ENCODE data around the gene SPTBN1. TPM values are rescaled to one million over a fixed set of nuclear protein-coding genes. Genes with fewer than 3 reads are reported as not detected.

The SPTBN1 gene
- polyA plus RNA-seq, 2 of the 4 experiments (the other 2 are of a cell fraction), result 105 to 126 TPM

DNA sequence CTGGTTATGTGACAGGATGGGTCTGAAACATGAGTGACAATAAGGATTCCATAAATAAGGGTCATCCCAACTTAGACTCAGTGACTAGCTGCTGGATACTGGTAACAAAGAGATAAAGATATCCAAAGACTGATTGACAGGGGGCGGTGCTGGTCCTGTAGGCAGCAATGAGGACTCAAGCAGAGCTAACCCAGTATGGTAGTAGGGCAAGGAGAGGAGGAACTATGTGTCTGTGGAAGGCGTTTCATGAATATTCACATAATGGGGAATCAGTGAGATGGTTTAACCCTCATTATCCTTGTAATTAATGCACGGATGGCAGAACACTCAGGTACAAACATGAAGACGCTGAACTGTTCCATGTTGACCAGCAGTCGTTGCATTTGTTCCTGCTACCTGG lies 164.8 kb downstream of the SPTBN1 start:
- ChIA-PET POLR2A (no interaction called here), CTCF (interaction anchor here (0.8 to 1.3 kb wide), 4 partner anchors 9 to 98 kb away, joined by 3 to 5 read pairs (median 4); no protein-coding TSS in a partner anchor)
- H3K9me3 ChIP-seq, result no peaks in the 10 kb centered on the region
- no peak for TF ChIP-seq KDM1A (IDR thresholded peaks at IDR 0.05; ENCODE audit: low read depth)
- TF ChIP-seq, protein P1, sequence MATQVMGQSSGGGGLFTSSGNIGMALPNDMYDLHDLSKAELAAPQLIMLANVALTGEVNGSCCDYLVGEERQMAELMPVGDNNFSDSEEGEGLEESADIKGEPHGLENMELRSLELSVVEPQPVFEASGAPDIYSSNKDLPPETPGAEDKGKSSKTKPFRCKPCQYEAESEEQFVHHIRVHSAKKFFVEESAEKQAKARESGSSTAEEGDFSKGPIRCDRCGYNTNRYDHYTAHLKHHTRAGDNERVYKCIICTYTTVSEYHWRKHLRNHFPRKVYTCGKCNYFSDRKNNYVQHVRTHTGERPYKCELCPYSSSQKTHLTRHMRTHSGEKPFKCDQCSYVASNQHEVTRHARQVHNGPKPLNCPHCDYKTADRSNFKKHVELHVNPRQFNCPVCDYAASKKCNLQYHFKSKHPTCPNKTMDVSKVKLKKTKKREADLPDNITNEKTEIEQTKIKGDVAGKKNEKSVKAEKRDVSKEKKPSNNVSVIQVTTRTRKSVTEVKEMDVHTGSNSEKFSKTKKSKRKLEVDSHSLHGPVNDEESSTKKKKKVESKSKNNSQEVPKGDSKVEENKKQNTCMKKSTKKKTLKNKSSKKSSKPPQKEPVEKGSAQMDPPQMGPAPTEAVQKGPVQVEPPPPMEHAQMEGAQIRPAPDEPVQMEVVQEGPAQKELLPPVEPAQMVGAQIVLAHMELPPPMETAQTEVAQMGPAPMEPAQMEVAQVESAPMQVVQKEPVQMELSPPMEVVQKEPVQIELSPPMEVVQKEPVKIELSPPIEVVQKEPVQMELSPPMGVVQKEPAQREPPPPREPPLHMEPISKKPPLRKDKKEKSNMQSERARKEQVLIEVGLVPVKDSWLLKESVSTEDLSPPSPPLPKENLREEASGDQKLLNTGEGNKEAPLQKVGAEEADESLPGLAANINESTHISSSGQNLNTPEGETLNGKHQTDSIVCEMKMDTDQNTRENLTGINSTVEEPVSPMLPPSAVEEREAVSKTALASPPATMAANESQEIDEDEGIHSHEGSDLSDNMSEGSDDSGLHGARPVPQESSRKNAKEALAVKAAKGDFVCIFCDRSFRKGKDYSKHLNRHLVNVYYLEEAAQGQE (IDR thresholded peaks at IDR 0.05), result no peak
- no peak for TF ChIP-seq POLR2A (IDR thresholded peaks at IDR 0.05; ENCODE audit: low read length)
- no peak for TF ChIP-seq NFE2L2 (conservative IDR thresholded peaks at IDR 0.05; ENCODE audit: low read length)
- TF ChIP-seq, protein P2, sequence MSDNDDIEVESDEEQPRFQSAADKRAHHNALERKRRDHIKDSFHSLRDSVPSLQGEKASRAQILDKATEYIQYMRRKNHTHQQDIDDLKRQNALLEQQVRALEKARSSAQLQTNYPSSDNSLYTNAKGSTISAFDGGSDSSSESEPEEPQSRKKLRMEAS (IDR thresholded peaks at IDR 0.05), result no peak
- no peak for TF ChIP-seq MAZ (IDR thresholded peaks at IDR 0.05; ENCODE audit: borderline replicate concordance, low read depth, low read length)
- TF ChIP-seq, protein P3, sequence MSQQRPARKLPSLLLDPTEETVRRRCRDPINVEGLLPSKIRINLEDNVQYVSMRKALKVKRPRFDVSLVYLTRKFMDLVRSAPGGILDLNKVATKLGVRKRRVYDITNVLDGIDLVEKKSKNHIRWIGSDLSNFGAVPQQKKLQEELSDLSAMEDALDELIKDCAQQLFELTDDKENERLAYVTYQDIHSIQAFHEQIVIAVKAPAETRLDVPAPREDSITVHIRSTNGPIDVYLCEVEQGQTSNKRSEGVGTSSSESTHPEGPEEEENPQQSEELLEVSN (IDR thresholded peaks at IDR 0.05; ENCODE audit: borderline replicate concordance, low read depth), result no peak
- TF ChIP-seq PHF8 (IDR thresholded peaks at IDR 0.05; ENCODE audit: borderline replicate concordance, low read depth), result no peak
- no peak for TF ChIP-seq RFX5 (IDR thresholded peaks at IDR 0.05)
- TF ChIP-seq RCOR1 (IDR thresholded peaks at IDR 0.05; ENCODE audit: low read depth, low read length), result no peak
- TF ChIP-seq, protein P4, sequence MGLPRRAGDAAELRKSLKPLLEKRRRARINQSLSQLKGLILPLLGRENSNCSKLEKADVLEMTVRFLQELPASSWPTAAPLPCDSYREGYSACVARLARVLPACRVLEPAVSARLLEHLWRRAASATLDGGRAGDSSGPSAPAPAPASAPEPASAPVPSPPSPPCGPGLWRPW (IDR thresholded peaks at IDR 0.05), result no peak
- no peak for FAIRE-seq
- H3K27ac ChIP-seq, result no peak overlapping the region
- no peak overlapping the region for H3K4me3 ChIP-seq
- peaks cover 11% of the 10 kb centered on the region; the same call in 2 of the 3 replicates for H3K4me1 ChIP-seq
- WGBS (ENCODE audit: missing lambda C conversion rate), result 92% methylated on average over 5 of the region's 5 CpGs
- ATAC-seq, result peak in 1 of 2 experiments; percentile 19; a peak in 1 of 6 replicates
- H3K4me2 ChIP-seq, result no peak overlapping the region
- DNase-seq (ENCODE audit: low read depth in 1 of 2, low spot score in 1 of 2), result no peak

DNA sequence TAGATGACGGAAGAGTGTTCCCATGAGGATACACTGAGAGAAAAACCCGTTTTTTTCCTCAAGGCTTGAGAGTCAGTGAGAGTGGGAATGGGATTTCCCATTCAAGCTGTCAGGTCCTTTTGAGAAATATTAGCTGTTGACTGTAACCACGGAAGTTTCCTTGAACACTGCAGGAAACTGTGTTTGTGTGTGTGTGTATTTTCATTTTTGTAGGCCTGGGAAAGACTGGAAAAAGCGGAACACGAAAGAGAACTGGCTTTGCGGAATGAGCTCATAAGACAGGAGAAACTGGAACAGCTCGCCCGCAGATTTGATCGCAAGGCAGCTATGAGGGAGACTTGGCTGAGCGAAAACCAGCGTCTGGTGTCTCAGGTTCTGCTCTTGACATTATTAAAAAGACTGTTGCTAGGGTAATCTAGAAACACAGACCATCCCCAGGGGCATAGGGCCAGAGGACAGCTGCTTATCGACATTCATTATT lies 168.5 kb downstream of the SPTBN1 start:
- DNase-seq (ENCODE audit: low read depth in 1 of 2, low spot score in 1 of 2) (no peak), ATAC-seq (no peak), FAIRE-seq (no peak)
- H3K27ac ChIP-seq, result no peak overlapping the region
- H3K4me2 ChIP-seq, result no peak overlapping the region
- H3K4me3 ChIP-seq, result no peak overlapping the region
- CTCF ChIA-PET, result interaction anchor here (0.7 to 3.8 kb wide), 9 partner anchors 10 to 517 kb away, joined by 3 to 16 read pairs (median 4); no protein-coding TSS in a partner anchor
- 92% methylated on average over 12 of the region's 12 CpGs for WGBS (ENCODE audit: missing lambda C conversion rate)
- no peaks in the 10 kb centered on the region for H3K9me3 ChIP-seq
- POLR2A ChIA-PET, result no interaction called here
- peaks cover 6% of the 10 kb centered on the region for H3K4me1 ChIP-seq
- TF ChIP-seq, protein P5, sequence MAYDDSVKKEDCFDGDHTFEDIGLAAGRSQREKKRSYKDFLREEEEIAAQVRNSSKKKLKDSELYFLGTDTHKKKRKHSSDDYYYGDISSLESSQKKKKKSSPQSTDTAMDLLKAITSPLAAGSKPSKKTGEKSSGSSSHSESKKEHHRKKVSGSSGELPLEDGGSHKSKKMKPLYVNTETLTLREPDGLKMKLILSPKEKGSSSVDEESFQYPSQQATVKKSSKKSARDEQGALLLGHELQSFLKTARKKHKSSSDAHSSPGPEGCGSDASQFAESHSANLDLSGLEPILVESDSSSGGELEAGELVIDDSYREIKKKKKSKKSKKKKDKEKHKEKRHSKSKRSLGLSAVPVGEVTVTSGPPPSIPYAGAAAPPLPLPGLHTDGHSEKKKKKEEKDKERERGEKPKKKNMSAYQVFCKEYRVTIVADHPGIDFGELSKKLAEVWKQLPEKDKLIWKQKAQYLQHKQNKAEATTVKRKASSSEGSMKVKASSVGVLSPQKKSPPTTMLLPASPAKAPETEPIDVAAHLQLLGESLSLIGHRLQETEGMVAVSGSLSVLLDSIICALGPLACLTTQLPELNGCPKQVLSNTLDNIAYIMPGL (CRISPR knock-in tag; IDR thresholded peaks at IDR 0.05; ENCODE audit: borderline replicate concordance), result no peak
- no peak for TF ChIP-seq BHLHE40 (IDR thresholded peaks at IDR 0.05; ENCODE audit: low read depth, low read length)
- no peak for TF ChIP-seq FOSL2 (IDR thresholded peaks at IDR 0.05)
- no peak for TF ChIP-seq FOSL2 (CRISPR knock-in tag; IDR thresholded peaks at IDR 0.05)
- no peak for TF ChIP-seq NR3C1 (IDR thresholded peaks at IDR 0.05)
- TF ChIP-seq MAFK (IDR thresholded peaks at IDR 0.05; ENCODE audit: partially characterized antibody), result no peak
- TF ChIP-seq, protein P6, sequence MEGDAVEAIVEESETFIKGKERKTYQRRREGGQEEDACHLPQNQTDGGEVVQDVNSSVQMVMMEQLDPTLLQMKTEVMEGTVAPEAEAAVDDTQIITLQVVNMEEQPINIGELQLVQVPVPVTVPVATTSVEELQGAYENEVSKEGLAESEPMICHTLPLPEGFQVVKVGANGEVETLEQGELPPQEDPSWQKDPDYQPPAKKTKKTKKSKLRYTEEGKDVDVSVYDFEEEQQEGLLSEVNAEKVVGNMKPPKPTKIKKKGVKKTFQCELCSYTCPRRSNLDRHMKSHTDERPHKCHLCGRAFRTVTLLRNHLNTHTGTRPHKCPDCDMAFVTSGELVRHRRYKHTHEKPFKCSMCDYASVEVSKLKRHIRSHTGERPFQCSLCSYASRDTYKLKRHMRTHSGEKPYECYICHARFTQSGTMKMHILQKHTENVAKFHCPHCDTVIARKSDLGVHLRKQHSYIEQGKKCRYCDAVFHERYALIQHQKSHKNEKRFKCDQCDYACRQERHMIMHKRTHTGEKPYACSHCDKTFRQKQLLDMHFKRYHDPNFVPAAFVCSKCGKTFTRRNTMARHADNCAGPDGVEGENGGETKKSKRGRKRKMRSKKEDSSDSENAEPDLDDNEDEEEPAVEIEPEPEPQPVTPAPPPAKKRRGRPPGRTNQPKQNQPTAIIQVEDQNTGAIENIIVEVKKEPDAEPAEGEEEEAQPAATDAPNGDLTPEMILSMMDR (IDR thresholded peaks at IDR 0.05), result no peak
- TF ChIP-seq FOXS1 (CRISPR knock-in tag; IDR thresholded peaks at IDR 0.05), result no peak
- no peak for TF ChIP-seq ZC3H11A (IDR thresholded peaks at IDR 0.05)
- TF ChIP-seq ZNF302 (CRISPR knock-in tag; IDR thresholded peaks at IDR 0.05), result no peak
- TF ChIP-seq TFCP2L1 (CRISPR knock-in tag; IDR thresholded peaks at IDR 0.05), result no peak
- no peak for TF ChIP-seq HOXB13 (CRISPR knock-in tag; IDR thresholded peaks at IDR 0.05; ENCODE audit: low read depth)
- TF ChIP-seq, protein P7, sequence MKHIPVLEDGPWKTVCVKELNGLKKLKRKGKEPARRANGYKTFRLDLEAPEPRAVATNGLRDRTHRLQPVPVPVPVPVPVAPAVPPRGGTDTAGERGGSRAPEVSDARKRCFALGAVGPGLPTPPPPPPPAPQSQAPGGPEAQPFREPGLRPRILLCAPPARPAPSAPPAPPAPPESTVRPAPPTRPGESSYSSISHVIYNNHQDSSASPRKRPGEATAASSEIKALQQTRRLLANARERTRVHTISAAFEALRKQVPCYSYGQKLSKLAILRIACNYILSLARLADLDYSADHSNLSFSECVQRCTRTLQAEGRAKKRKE (CRISPR knock-in tag; IDR thresholded peaks at IDR 0.05; ENCODE audit: low read depth), result no peak
- no peak for TF ChIP-seq CBX8 (IDR thresholded peaks at IDR 0.05)
- TF ChIP-seq CBX2 (IDR thresholded peaks at IDR 0.05; ENCODE audit: borderline replicate concordance, low read depth), result no peak
- no peak for TF ChIP-seq SREBF2 (IDR thresholded peaks at IDR 0.05)
- no peak for TF ChIP-seq RAD21 (conservative IDR thresholded peaks at IDR 0.05 in 1 of 2, IDR thresholded peaks at IDR 0.05 in 1 of 2)
- TF ChIP-seq HOXA7 (CRISPR knock-in tag; IDR thresholded peaks at IDR 0.05), result no peak
- no peak for TF ChIP-seq KDM5A (IDR thresholded peaks at IDR 0.05)
